HG03460 (cell line): ENCODE measurements around the gene PVALEF.

Experiments used
- ATAC-seq: cut with Tn5 transposase; IDR thresholded peaks from one replicate; pipeline ENCODE4 v1.9.1; 2021; ENCODE audit not compliant: unreplicated experiment

Gene PVALEF

DNA sequence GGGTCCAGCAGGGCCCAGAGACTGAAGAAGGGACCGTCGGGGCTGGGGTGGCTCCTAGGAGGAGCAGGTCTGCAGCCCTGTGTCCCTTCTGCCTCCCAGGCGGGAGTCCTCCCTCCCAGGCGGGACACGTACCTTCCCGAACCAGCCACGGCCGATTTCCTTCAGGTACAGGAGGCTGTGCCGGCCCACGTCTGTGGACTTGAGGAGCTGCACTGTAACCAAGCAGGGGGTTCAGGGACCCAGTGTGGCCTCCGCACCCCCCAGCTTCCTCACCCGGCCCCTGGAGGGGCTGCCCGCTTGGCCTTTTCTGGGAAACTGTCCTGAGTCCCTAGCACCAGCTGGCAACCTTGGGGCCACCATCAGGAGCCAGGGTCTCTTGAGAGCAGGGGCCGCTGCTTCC, 37.0 kb upstream of the PVALEF start:
- no peak for ATAC-seq

GRCh38 chr17:81128774-81129173, 36.5 kb upstream of the PVALEF start:
- ATAC-seq: no peak

DNA sequence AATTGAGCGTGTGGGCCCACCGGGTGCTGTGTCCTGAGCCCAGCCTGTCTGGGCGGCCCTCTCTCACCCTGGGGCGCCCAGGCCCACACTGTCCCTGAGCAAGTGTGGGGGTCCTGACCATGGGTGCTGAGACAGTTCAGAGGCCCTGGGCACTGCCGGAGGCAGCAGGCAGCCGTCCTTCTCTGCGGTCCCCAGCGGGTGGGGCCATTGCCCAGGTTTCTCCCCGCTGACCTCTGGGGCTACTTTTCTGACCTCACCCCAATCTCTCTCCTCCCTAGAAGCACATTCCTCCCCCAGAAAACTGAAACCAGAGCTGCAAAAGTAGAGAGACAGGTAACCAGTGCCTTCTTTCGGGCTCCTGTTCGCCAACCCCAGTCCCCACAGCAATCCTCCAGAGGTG, 36.0 kb upstream of the PVALEF start:
- no peak for ATAC-seq

GRCh38 chr17:81129711-81130367, 35.5 kb upstream of the PVALEF start:
- no peak for ATAC-seq

GRCh38 chr17:81130385-81131361, 34.6 kb upstream of the PVALEF start:
- ATAC-seq: no peak

- no peak for ATAC-seq
Observed at GRCh38 chr17:81131486-81132196, 33.7 kb upstream of the PVALEF start.

DNA sequence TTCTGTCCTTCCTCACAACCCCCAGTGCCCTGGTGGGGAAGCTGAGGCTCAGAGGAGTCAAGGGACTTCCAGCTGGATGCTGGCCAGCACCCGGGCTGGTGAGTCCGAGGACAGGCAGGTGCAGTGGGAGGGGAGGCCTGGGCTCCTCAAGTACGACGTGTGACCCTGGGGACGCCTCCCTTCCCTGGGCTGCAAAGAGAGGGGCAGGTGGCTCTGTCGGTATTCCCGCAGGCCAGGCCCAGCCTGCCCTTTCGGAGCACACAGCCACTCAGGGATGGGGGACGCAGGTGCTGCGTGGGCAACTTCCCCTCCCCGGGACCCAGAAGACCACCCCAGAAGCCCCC, 33.1 kb upstream of the PVALEF start:
- ATAC-seq: no peak

- no peak for ATAC-seq
Observed at GRCh38 chr17:81132770-81133723, 32.3 kb upstream of the PVALEF start.

- ATAC-seq: no peak
Observed at GRCh38 chr17:81134064-81134781, 31.1 kb upstream of the PVALEF start.

DNA sequence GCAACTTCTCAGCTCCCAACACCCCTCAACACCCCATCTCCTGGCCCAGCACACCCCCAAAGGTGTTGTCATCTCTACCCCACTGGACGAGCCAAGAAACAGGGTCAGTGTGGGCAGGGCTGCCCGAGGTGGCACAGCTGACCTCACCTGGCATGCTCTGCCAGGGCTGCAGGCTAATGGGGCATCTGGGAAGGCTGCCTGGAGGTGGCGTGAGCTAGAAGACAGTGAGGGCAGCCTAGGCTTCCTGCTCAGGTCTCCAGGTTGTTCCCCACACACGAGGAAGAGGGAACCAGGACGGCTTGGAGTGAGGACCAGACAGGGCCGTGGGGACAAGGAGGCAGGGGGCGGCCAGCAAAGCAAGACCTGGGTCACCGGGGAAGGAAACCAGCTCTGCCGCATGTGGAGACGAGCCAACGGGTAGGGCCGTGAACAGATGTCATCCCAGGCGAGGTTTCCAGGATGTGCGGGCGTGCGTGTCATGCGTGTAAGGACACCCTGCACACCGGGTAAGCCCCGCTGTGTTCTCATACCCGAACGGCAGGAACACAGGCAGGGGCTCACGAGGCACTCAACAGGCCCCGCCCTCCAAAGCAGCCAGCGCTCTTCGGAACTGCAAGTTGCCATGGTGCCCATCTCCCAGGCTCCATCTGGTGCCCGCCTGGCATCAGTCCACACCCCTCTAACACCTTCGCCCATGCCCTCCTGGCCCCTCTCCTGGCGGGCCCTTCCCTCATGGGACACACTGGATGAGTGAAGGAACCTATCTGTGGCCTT, 29.6 kb upstream of the PVALEF start:
- no peak for ATAC-seq

GRCh38 chr17:81136366-81136765, 28.9 kb upstream of the PVALEF start:
- ATAC-seq: no peak

DNA sequence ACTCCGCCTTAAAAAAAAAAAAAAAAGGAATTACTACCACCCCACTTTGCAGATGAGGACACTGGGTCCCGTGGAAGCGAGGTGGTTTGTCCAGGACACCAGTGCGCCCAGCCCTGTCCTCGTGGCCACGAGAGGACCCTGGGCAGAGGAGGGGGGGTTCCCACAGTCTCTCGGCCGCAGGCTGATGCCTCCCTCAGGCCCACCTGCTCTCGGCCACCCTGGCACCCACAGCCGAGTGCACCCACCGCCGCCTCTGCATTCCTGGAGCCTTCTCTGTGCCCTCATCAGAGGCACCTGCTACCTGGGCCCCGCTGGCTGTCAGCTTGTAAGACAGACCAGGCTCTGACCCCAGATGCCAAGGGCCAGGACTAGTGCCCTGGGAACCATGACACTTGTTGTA, 28.1 kb upstream of the PVALEF start:
- ATAC-seq: no peak

- no peak for ATAC-seq
Observed at GRCh38 chr17:81138083-81138482, 27.2 kb upstream of the PVALEF start.

DNA sequence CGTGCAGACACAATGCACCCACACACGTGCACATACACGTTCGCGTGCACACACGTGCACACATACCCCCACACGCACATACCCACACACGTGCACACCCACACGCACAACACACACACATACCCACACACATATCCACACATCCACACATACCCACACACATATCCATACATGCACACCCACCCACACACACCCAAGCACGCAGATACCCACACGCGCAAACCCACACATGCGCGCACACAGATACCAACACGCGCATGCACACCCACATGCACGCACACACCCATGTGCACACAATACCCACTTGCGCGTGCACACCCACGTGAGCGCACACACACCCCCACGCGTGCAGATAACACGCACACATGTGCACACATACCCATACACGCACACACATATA, 26.8 kb upstream of the PVALEF start:
- no peak for ATAC-seq

GRCh38 chr17:81139428-81139827, 25.9 kb upstream of the PVALEF start:
- ATAC-seq: no peak

DNA sequence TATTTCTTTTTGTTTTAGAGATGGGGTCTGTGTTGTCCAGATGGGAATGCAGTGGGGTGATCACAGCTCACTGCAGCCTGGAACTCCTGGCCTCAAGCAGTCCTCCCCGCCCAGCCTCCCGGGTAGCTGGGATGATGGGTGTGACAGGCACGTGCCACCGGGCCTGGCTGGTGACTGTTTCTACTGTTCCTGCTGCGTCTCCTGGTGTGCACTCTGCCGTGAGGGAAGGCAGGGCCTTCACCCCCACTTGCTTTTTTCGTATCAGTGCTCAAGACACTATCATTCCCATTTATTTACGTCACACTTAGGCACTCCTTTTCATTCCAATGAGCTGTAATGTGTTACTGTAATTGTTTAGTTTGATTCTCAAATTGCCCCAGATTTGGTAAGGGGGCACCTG, 25.3 kb upstream of the PVALEF start:
- ATAC-seq: no peak

DNA sequence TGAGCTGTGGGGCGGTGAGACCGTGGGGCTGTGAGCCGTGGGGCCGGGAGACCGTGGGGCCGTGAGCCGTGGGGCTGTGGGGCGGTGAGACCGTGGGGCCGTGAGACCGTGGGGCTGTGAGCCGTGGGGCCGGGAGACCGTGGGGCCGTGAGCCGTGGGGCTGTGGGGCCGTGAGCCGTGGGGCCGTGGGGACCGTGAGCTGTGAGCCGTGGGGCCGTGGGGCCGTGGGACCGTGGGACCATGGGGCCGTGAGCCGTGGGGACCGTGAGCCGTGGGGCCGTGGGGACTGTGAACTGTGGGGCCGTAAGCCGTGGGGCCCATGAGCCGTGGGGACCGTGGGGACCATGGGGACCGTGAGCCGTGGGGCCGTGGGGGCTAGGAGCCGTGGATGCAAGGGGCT, 24.6 kb upstream of the PVALEF start:
- no peak for ATAC-seq

GRCh38 chr17:81142301-81143199, 22.8 kb upstream of the PVALEF start:
- ATAC-seq: no peak
